Ishikawa (cell line): ENCODE measurements around the gene TBK1.

ENCODE experiments used
- CEBPB ChIP-seq: IDR thresholded peaks from 2 replicates; pipeline ENCODE4 v1.6.1; 2012
- EGR1 ChIP-seq: IDR thresholded peaks from 2 replicates; pipeline ENCODE4 v1.6.1; 2012
- EP300 ChIP-seq: IDR thresholded peaks from 2 replicates; pipeline ENCODE4 v1.6.1; 2012; ENCODE audit warnings: borderline replicate concordance
- MAX ChIP-seq: IDR thresholded peaks from 2 replicates; pipeline ENCODE4 v1.6.1; 2012
- NFIC ChIP-seq: IDR thresholded peaks from 2 replicates; pipeline ENCODE4 v1.6.1; 2012
- RAD21 ChIP-seq: IDR thresholded peaks from 2 replicates; pipeline ENCODE4 v1.6.1; 2012; ENCODE audit warnings: low read depth
- REST ChIP-seq: IDR thresholded peaks from 2 replicates; pipeline ENCODE4 v1.6.1; 2012; ENCODE audit warnings: low read depth, mild to moderate bottlenecking
- TAF1 ChIP-seq: IDR thresholded peaks from 2 replicates; pipeline ENCODE4 v1.6.1; 2012; ENCODE audit warnings: low read depth, mild to moderate bottlenecking
- TCF12 ChIP-seq: IDR thresholded peaks from 2 replicates; pipeline ENCODE4 v1.6.1; 2012; ENCODE audit warnings: low read depth
- TEAD4 ChIP-seq: IDR thresholded peaks from 2 replicates; pipeline ENCODE4 v1.6.1; 2012

DNA sequence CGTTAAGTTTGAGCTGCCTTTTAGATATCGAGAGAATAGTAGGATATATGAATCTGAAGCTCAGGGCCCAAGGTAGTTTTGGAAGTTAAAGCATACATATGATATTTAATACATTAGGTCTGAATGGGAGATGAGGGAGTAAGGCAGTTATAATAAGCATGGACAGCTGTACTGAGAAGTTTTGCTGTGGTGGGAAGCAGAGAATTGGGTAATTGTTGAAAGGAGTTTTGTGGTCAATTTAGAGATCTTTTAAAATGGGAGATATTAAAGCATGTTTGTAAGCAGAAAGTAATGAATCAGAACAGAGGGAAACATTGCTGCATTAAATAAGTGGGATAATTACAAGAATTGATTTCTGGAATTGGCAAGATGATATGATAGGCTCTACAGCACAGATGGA, 21.3 kb downstream of the TBK1 start:
- TF ChIP-seq REST, result no peak
- no peak for TF ChIP-seq NFIC
- no peak for TF ChIP-seq EGR1
- TF ChIP-seq EP300, result no peak
- TF ChIP-seq TEAD4, result no peak
- TF ChIP-seq RAD21, result no peak
- TF ChIP-seq CEBPB, result no peak
- no peak for TF ChIP-seq TCF12
- no peak for TF ChIP-seq MAX
- no peak for TF ChIP-seq TAF1
